C4-2B (cell line): Measurements from ENCODE around the gene TRIM75.

ENCODE experiments used
- H3K27ac ChIP-seq: fragments of 450-650 bp; 2 replicates; pipeline ENCODE4 v1.5.1; 2017
- CTCF ChIP-seq: fragments of 450-650 bp; conservative IDR thresholded peaks from 2 replicates; pipeline ENCODE4 v1.5.1; 2017; ENCODE audit warnings: mild to moderate bottlenecking
- ZFX ChIP-seq: fragments of 450-650 bp; IDR thresholded peaks from 2 replicates; pipeline ENCODE4 v1.6.1; 2017

The TRIM75 gene

GRCh38 chr4:165053645-165054044 lies at the start of gene TRIM75:
Gene TRIM75, plus strand, starts transcription at chr4:165053866. Its CDS starts 5,282 bp downstream, at chr4:165059148.
- TF ChIP-seq CTCF (no peak), ZFX (no peak)
- no peak within 1 kb of the TSS for H3K27ac ChIP-seq

GRCh38 chr4:165005352-165005925 lies 48.2 kb upstream of the TRIM75 start:
- TF ChIP-seq CTCF (no peak), ZFX (no peak)
- H3K27ac ChIP-seq: no peak overlapping the region

DNA sequence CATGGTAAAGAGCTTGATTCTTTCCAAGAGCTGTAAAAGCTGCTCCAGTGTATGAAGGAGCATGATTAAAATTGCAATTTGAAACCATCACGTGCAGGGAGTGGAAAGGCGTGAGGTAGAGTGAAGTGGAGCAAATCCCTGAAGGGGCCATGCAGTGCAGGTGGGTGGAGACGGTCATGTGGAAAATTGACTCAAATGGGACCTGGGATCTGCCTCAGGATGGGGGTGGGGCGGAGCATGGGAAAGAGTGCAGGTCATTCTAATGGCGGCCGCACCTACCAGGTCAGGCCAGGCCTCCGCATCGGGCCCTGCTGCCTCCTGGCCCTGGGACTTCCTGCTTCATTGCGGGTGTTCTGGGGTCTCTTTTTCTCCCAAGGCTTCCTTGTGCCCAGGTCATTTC lies 47.2 kb upstream of the TRIM75 start:
- no peak overlapping the region for H3K27ac ChIP-seq

DNA sequence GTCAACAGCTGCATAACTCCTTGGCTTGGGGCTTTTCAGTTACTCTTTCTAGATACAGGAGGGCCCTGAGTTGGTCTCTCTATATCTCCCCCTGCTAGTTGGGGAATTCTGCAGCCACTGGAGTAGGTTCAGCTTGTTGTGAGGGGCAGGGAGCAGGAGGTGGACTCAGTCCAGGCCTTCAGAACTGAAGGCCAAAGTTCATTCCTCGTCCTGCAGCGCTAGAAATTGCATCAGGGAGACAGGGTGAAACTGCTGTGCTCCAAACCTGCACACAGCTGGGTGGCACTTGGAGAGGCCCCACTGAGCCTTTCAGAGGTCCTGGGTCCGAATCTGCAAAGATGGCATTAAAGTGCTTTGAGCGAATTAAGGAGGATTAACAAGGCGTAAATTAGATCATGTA lies 46.8 kb upstream of the TRIM75 start:
- TF ChIP-seq ZFX (no peak), CTCF (no peak)

More for the DNA sequence above, 47.2 kb upstream of the TRIM75 start:
- TF ChIP-seq ZFX: no peak
- TF ChIP-seq CTCF: no peak

GRCh38 chr4:165009493-165010227 lies 44.0 kb upstream of the TRIM75 start:
- no peak for TF ChIP-seq ZFX
- TF ChIP-seq CTCF: no peak
- no peak overlapping the region for H3K27ac ChIP-seq

More for the DNA sequence above, 46.8 kb upstream of the TRIM75 start:
- no peak overlapping the region for H3K27ac ChIP-seq

DNA sequence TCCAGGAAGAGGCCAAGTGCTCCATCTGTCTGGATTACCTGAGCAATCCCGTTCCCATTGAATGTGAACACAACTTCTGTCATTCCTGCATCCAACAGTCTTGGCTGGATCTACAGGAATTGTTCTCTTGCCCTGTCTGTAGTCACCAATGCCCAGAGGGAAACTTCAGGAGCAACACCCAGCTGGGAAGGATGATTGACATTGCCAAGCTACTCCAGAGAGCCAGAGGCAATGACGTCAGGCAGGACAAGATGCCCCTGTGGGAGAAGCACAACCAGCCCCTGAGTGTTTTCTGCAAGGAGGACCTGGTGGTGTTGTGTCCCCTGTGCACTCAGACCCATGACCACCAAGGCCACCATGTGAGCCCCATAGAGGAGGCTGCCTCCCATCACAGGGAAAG lies 43.2 kb upstream of the TRIM75 start:
- TF ChIP-seq CTCF (no peak), ZFX (no peak)
- H3K27ac ChIP-seq: no peak overlapping the region

DNA sequence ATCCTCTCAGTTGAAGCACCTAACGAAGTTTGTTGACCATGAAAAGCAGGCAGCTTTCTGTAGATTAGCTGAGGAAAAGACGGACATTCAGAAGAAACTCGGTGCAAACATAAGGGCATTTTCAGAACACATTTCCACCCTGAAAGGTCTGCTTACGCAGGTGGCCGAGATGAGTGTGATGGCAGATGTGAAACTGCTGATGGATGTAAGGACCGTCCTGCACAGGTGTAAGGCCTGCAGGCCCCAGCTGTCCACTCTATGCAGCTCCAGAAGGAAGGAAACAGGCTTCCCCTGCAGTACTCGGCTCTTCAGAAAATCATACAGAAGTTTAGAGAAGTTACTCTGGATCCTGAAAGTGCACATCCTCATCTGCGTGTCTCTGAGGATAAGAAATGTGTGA lies 42.7 kb upstream of the TRIM75 start:
- no peak overlapping the region for H3K27ac ChIP-seq
- TF ChIP-seq CTCF: no peak
- TF ChIP-seq ZFX: no peak
